ENCODE measurements around the gene SLC25A45.

The SLC25A45 gene

DNA sequence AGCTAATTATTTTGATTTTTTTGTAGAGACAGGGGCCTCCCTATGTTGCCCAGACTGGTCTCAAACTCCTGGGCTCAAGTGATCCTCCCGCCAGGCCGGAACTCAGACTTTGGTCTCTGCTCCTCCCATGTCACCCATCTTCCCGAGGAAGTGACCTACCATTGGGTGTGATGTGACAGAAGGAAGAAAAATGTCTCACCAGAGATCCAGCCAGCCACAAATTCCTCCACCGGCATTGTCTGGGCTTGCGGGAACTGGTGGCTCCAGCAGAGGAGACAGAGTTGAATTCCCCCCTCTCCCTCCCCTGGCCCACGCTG, 772 bp downstream of the SLC25A45 start:
- H3K27ac ChIP-seq = peak overlapping the region; percentile 100
- TF ChIP-seq CTCF (IDR thresholded peaks at IDR 0.05) (no peak), ZFX (IDR thresholded peaks at IDR 0.05; ENCODE audit: borderline replicate concordance) (no peak)

DNA sequence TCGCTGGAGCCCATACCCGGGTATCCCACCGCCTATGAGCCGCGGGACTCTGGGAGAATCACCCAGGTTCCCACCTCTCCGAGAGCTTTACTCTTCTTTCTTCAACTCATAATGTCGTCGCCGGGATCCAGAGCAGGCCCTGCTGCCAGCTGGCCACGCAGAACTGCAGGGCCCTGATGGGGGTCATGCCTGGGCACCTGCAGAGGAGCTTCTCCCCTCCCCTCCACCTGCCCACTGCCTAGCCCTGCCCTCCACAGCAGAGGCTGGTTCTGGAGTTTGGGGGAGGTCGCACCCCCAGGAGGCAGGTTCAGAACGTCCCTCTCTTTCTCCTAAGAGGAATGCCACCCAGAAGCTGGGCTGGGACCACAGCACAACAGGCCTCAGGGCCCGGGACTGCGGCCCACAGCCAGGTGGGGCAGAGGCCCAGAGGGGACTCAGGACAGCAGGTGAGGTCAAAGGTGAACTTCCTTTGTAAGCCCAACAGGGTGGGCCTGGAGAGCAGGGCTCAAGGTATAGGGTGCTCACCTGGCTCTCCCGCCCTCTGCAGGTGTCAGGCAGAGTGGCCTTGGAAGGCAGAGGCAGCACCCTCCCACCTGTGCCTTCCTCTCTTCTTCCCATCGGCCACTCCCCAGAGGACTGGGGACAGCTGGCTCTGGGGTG, 1.9 kb downstream of the SLC25A45 start:
- no peak for TF ChIP-seq CTCF (IDR thresholded peaks at IDR 0.05)
- no peak for TF ChIP-seq ZFX (IDR thresholded peaks at IDR 0.05; ENCODE audit: borderline replicate concordance)

DNA sequence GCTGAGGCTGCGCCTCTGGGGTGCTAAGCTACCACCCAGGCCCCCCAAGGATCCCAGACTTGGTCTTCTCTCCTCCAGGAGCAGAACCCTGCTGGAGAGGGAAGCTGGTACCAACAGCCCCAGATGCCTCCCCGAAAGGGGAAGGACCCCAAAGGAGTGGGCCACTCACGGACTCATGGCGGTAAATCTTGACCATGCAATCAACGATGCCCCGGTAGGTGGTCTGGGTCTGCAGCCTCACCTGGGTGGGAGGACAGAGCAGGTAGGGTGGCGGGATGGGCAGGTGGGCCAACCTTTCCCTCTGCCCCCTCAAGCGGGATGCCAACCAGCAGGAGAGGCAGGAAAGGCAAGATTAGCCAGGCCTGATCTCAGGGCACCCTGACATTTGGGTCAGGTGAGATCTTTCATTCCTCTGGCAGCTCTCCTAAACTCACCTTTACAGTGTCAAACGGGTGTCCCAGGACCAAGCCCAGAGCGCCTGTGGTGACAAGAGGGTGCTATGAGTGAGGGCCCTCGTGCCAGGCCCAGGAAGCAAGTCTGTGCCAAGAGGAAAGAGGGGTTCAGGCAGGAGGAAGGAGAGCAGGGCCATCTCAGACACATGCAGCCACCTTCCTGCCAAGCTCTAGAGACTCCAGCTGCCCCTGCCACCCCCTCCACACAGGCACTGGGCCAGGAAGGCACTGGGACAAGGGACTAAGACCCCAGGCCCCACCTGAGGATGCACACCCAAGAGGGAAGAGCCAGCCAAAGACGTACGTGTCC, 2.6 kb downstream of the SLC25A45 start:
- no peak for TF ChIP-seq CTCF (IDR thresholded peaks at IDR 0.05)
- TF ChIP-seq ZFX (IDR thresholded peaks at IDR 0.05; ENCODE audit: borderline replicate concordance) = no peak
- no peak overlapping the region for H3K27ac ChIP-seq

More for the DNA sequence above, 1.9 kb downstream of the SLC25A45 start:
- H3K27ac ChIP-seq = peak overlapping the region; percentile 100

- TF ChIP-seq ZFX (IDR thresholded peaks at IDR 0.05; ENCODE audit: borderline replicate concordance) (no peak), CTCF (IDR thresholded peaks at IDR 0.05) (no peak)
- no peak overlapping the region for H3K27ac ChIP-seq
These were observed 3.4 kb downstream of the SLC25A45 start for GRCh38 chr11:65378928-65379638.

- H3K27ac ChIP-seq = no peak overlapping the region
- TF ChIP-seq ZFX (IDR thresholded peaks at IDR 0.05; ENCODE audit: borderline replicate concordance) = no peak
- TF ChIP-seq CTCF (IDR thresholded peaks at IDR 0.05) = no peak
These were observed 4.1 kb downstream of the SLC25A45 start for GRCh38 chr11:65378208-65378927.

GRCh38 chr11:65377777-65378176, 4.7 kb downstream of the SLC25A45 start:
- no peak overlapping the region for H3K27ac ChIP-seq
- no peak for TF ChIP-seq ZFX (IDR thresholded peaks at IDR 0.05; ENCODE audit: borderline replicate concordance)
- no peak for TF ChIP-seq CTCF (IDR thresholded peaks at IDR 0.05)

Measured in 22Rv1 (cell line).